H1 (cell line): ENCODE measurements around the gene MAPT. TPM values are rescaled to one million over a fixed set of nuclear protein-coding genes. Genes with fewer than 3 reads are reported as not detected.
A peak's percentile ranks its signal among the peaks of the same experiment; 100 is the strongest.

Experiments
- CTCF ChIA-PET: fragments of 300-600 bp; sonication (Branson Sonifier 250); formaldehyde crosslinking; loops from one replicate; lab custom pipeline; 2021; ENCODE audit not compliant: partially characterized antibody; lab: Charles Lee
- POLR2A ChIA-PET: fragments of 300-600 bp; sonication (Branson Sonifier 250); formaldehyde crosslinking; loops from one replicate; lab custom pipeline; 2021; ENCODE audit warnings: inconsistent platforms; ENCODE audit not compliant: partially characterized antibody; lab: Charles Lee
- DNase-seq, 2 experiments: peaks; one replicate each; pipeline versions ENCODE4 v3.0.0 to v3.0.0-alpha.2; 2010 to 2022; ENCODE audit warnings: low spot score in 2 of 2, low read depth in 1 of 2, mixed read lengths in 1 of 2
- FAIRE-seq: peaks from 2 replicates; lab custom pipeline; 2011; peaks lifted over from hg19 to GRCh38; lab: Jason Lieb, UNC
- H2AFZ ChIP-seq: 2 replicates; pipeline ENCODE4 v1.8.1; 2012; ENCODE audit warnings: low read length, inconsistent platforms
- H2AK5ac ChIP-seq: 2 replicates; pipeline ENCODE4 v1.6.1; 2013; ENCODE audit warnings: low read depth, low read length
- H2BK120ac ChIP-seq: replicated peaks from 2 replicates; pipeline ENCODE3; 2013; ENCODE audit warnings: low read depth, low read length, inconsistent platforms
- H2BK12ac ChIP-seq: 2 replicates; pipeline ENCODE4 v1.6.1; 2013; ENCODE audit warnings: low read depth, low read length
- H2BK15ac ChIP-seq: 2 replicates; pipeline ENCODE4 v1.6.1; 2013; ENCODE audit warnings: low read length
- H2BK20ac ChIP-seq: 2 replicates; pipeline ENCODE4 v1.6.1; 2013; ENCODE audit warnings: low read length
- H2BK5ac ChIP-seq: 2 replicates; pipeline ENCODE4 v1.6.1; 2013; ENCODE audit warnings: low read depth, low read length
- H3K14ac ChIP-seq: 2 replicates; pipeline ENCODE4 v1.6.1; 2013; ENCODE audit warnings: inconsistent platforms; ENCODE audit not compliant: insufficient read length
- H3K18ac ChIP-seq: 2 replicates; pipeline ENCODE4 v1.6.1; 2013; ENCODE audit warnings: low read length; ENCODE audit errors: extremely low read depth
- H3K23ac ChIP-seq: 2 replicates; pipeline ENCODE4 v1.6.1; 2013; ENCODE audit warnings: inconsistent platforms; ENCODE audit not compliant: insufficient read length
- H3K23me2 ChIP-seq: 2 replicates; pipeline ENCODE4 v1.6.1; 2013; ENCODE audit warnings: low read depth, low read length
- H3K27ac ChIP-seq: 2 replicates; pipeline ENCODE4 v1.6.1; 2011; ENCODE audit warnings: low read depth, low read length, inconsistent platforms
- H3K27me3 ChIP-seq, 4 experiments: replicated peaks in 1 of 4; 1 replicate in 1 of 4; 2 replicates in 3 of 4; pipeline versions ENCODE4 v1.6.1 to v1.8.1; 2011 to 2013; ENCODE audit warnings: low read length in 3 of 4, mild to moderate bottlenecking in 3 of 4, inconsistent platforms in 2 of 4, mixed read lengths in 2 of 4, moderate library complexity in 1 of 4; ENCODE audit not compliant: control insufficient read depth in 3 of 4, insufficient read depth in 3 of 4; ENCODE audit errors: extremely low read depth in 1 of 4
- H3K36me3 ChIP-seq, 4 experiments: 2 replicates each; pipeline versions ENCODE4 v1.6.1 to v1.8.1; 2011 to 2013; ENCODE audit warnings: mild to moderate bottlenecking in 4 of 4, low read length in 3 of 4, moderate library complexity in 2 of 4, control low read depth in 1 of 4, inconsistent platforms in 1 of 4; ENCODE audit not compliant: insufficient read depth in 4 of 4, control insufficient read depth in 2 of 4
- H3K4ac ChIP-seq: replicated peaks from 2 replicates; pipeline ENCODE3; 2013; ENCODE audit warnings: low read length, low read depth, mixed read lengths, inconsistent platforms; ENCODE audit not compliant: insufficient read length
- H3K4me1 ChIP-seq, 4 experiments: replicated peaks in 1 of 4; 1 replicate in 1 of 4; 2 replicates in 3 of 4; pipeline versions ENCODE4 v1.6.1 to v1.8.1; 2011 to 2013; ENCODE audit warnings: low read length in 3 of 4, inconsistent platforms in 2 of 4, mixed read lengths in 1 of 4; ENCODE audit not compliant: insufficient read depth in 4 of 4, control insufficient read depth in 3 of 4
- H3K4me2 ChIP-seq, 2 experiments: 2 replicates each; pipeline versions ENCODE4 v1.6.1 to v1.8.1; 2011 to 2013; ENCODE audit warnings: low read depth in 2 of 2, low read length in 2 of 2, control low read depth in 1 of 2, inconsistent platforms in 1 of 2, mild to moderate bottlenecking in 1 of 2; ENCODE audit not compliant: insufficient read depth in 1 of 2
- H3K4me3 ChIP-seq, 4 experiments: fragments of 200-600, 300-600 bp in 1 of 4; sonication (generic), shearing (Covaris generic), sonication (Bioruptor Twin) in 1 of 4; 2 replicates each; pipeline versions ENCODE4 v1.5.1 to v1.8.1; 2011 to 2016; ENCODE audit warnings: low read length in 4 of 4, low read depth in 3 of 4, control low read depth in 2 of 4, inconsistent platforms in 2 of 4, mild to moderate bottlenecking in 2 of 4, mixed read lengths in 1 of 4, moderate library complexity in 1 of 4; ENCODE audit not compliant: insufficient read depth in 2 of 4; ENCODE audit errors: extremely low read depth in 1 of 4
- H3K56ac ChIP-seq: replicated peaks from 2 replicates; pipeline ENCODE3; 2013; ENCODE audit warnings: low read depth, mild to moderate bottlenecking, mixed read lengths, low read length, inconsistent platforms; ENCODE audit not compliant: insufficient read length
- H3K79me1 ChIP-seq: 2 replicates; pipeline ENCODE4 v1.6.1; 2013; ENCODE audit warnings: low read depth, low read length, control low read depth
- H3K79me2 ChIP-seq, 2 experiments: 2 replicates each; pipeline versions ENCODE4 v1.6.1 to v1.8.1; 2012 to 2013; ENCODE audit warnings: low read length in 2 of 2, mild to moderate bottlenecking in 2 of 2, inconsistent platforms in 1 of 2; ENCODE audit not compliant: insufficient read depth in 2 of 2, control insufficient read depth in 1 of 2
- H3K9ac ChIP-seq, 4 experiments: replicated peaks in 1 of 4; 1 replicate in 1 of 4; 2 replicates in 3 of 4; pipeline versions ENCODE4 v1.6.1 to v1.8.1; 2011 to 2013; ENCODE audit warnings: low read depth in 3 of 4, low read length in 3 of 4, control low read depth in 2 of 4, mild to moderate bottlenecking in 2 of 4, moderate library complexity in 2 of 4, inconsistent platforms in 1 of 4; ENCODE audit errors: extremely low read depth in 1 of 4
- H3K9me3 ChIP-seq, 2 experiments: 2 replicates each; pipeline versions ENCODE4 v1.6.1 to v1.8.1; 2012 to 2013; ENCODE audit warnings: mild to moderate bottlenecking in 2 of 2, moderate library complexity in 2 of 2, control low read depth in 1 of 2, inconsistent platforms in 1 of 2, low read depth in 1 of 2, low read length in 1 of 2, mixed read lengths in 1 of 2; ENCODE audit not compliant: insufficient read depth in 2 of 2
- H4K20me1 ChIP-seq, 2 experiments: replicated peaks in 1 of 2; 2 replicates each; pipeline versions ENCODE3 to v1.8.1; 2011 to 2013; ENCODE audit warnings: inconsistent platforms in 2 of 2, low read length in 2 of 2, mild to moderate bottlenecking in 1 of 2; ENCODE audit not compliant: insufficient read depth in 2 of 2, control insufficient read depth in 1 of 2
- H4K5ac ChIP-seq: 2 replicates; pipeline ENCODE4 v1.6.1; 2013; ENCODE audit warnings: low read length, low read depth, mixed read lengths, inconsistent platforms; ENCODE audit not compliant: insufficient read length
- H4K8ac ChIP-seq: 2 replicates; pipeline ENCODE4 v1.8.0; 2013; ENCODE audit warnings: mild to moderate bottlenecking, moderate library complexity, low read length, inconsistent platforms; ENCODE audit not compliant: insufficient read depth; ENCODE audit errors: extremely low read depth
- H4K91ac ChIP-seq: replicated peaks from 2 replicates; pipeline ENCODE3; 2013; ENCODE audit warnings: low read length, mixed read lengths, inconsistent platforms; ENCODE audit not compliant: insufficient read length
- NRF1 ChIP-seq: IDR thresholded peaks from 2 replicates; pipeline ENCODE4 v1.6.1; 2011; ENCODE audit warnings: mild to moderate bottlenecking, low read depth, low read length, improper control_type of control experiment
- WGBS, 2 experiments: shearing (Covaris generic) in 1 of 2; methylation state at CpG; one replicate each; pipeline versions ENCODE4 v1.1.6 to v1.1.7; 2013 to 2015; ENCODE audit warnings: low lambda C conversion rate in 2 of 2, mixed read lengths in 2 of 2, inconsistent platforms in 1 of 2, low coverage in 1 of 2, missing lambda C conversion rate in 1 of 2; ENCODE audit not compliant: insufficient replicate concordance in 2 of 2, insufficient coverage in 1 of 2, insufficient read length in 1 of 2; ENCODE audit errors: extremely low coverage in 1 of 2, missing lambda C conversion rate in 1 of 2; 5-methylcytosine and 5-hydroxymethylcytosine counted together
- polyA plus RNA-seq, 7 experiments: library from polyadenylated mRNA; depleted of rRNA in 3 of 7; stranded (reverse) in 5 of 7; unstranded in 2 of 7; fragments of >200 nt in 5 of 7; fragments of 200-250 nt in 2 of 7; gene quantifications; 1 replicate in 5 of 7; 2 replicates in 1 of 7; 4 replicates in 1 of 7; pipeline versions ENCODE4 v1.2.1 to v1.2.3, GENCODE V29; 2011 to 2013; ENCODE audit warnings: missing spikeins in 2 of 7, mixed read lengths in 2 of 7
- total RNA-seq: library from RNA; stranded (reverse); fragmentation: NEBNext Ultra II Directional; extraction: Animal tissue kit (Norgen Biotek cat#: 25700); gene quantifications from 2 replicates; pipeline ENCODE4 v1.2.1, GENCODE V29; 2021

MAPT gene
- total and polyA plus RNA-seq, 2 of the 8 experiments (the other 6 are each of a cell fraction or from before 2014, with no cell fraction given): 0.54 to 1.7 TPM

GRCh38 chr17:45902892-45903346 lies 8.6 kb downstream of the MAPT start:
- Histone ChIP-seq H3K4me3 (no peak overlapping the region), H2BK120ac (no peak overlapping the region), H3K79me2 (no peaks in the 10 kb centered on the region), H2AFZ (peak overlapping the region; percentile 46; the same call in 1 of the 2 replicates), H3K27ac (no peak overlapping the region), H3K14ac (no peak overlapping the region), H2AK5ac (no peak overlapping the region), H3K9me3 (no peaks in the 10 kb centered on the region), H2BK15ac (no peak overlapping the region), H3K4ac (no peak overlapping the region), H2BK5ac (no peak overlapping the region), H4K20me1 (no peaks in the 10 kb centered on the region), H4K5ac (no peak overlapping the region), H4K8ac (no peak overlapping the region), H4K91ac (no peak overlapping the region), H3K18ac (no peak overlapping the region), H3K23ac (no peak overlapping the region), H3K23me2 (no peaks in the 10 kb centered on the region), H3K4me1 (peaks cover 0 to 3% (median 0%) of the 10 kb centered on the region in 4 experiments; a peak in 3 of 7 replicates), H2BK20ac (no peak overlapping the region), H3K27me3 (peaks cover 12 to 19% (median 17%) of the 10 kb centered on the region in 4 experiments), H3K56ac (no peak overlapping the region), H3K36me3 (no peaks in the 10 kb centered on the region), H2BK12ac (no peak overlapping the region), H3K4me2 (no peak overlapping the region), H3K9ac (no peak overlapping the region; a peak in 1 of 7 replicates), H3K79me1 (no peaks in the 10 kb centered on the region)
- 83% methylated on average over 7 of the region's 7 CpGs; no CpG with 5 or more reads in 1 of the 2 experiments for WGBS, 2 experiments
- CTCF ChIA-PET: no interaction called here
- FAIRE-seq (no peak), DNase-seq (no peak)
- POLR2A ChIA-PET: interaction anchor here (0.6 to 1.0 kb wide), 2 partner anchors 9 to 1896 kb away, joined by 3 to 6 read pairs; partner anchors contain the start of gene MAPT
- no peak for TF ChIP-seq NRF1
